ENCODE data around the gene GRM8.

GRM8 gene

GRCh38 chr7:126972571-126972970, 280.2 kb downstream of the GRM8 start:
- no peak for DNase-seq (ENCODE audit: extremely low spot score)
- ChIA-PET CTCF (no interaction called here), POLR2A (no interaction called here)
- TF ChIP-seq FOXK2 (IDR thresholded peaks at IDR 0.05): no peak
- no peak for TF ChIP-seq NFRKB (IDR thresholded peaks at IDR 0.05)
- TF ChIP-seq FOXA1 (IDR thresholded peaks at IDR 0.05): no peak
- TF ChIP-seq ELF4 (IDR thresholded peaks at IDR 0.05): no peak
- no peak for TF ChIP-seq TARDBP (IDR thresholded peaks at IDR 0.05)
- TF ChIP-seq HDGF (IDR thresholded peaks at IDR 0.05; ENCODE audit: borderline replicate concordance): no peak
- TF ChIP-seq FOXM1 (IDR thresholded peaks at IDR 0.05; ENCODE audit: borderline replicate concordance): no peak
- no peak for TF ChIP-seq ZNF384 (IDR thresholded peaks at IDR 0.05)

GRCh38 chr7:126959649-126960048, 293.1 kb downstream of the GRM8 start:
- TF ChIP-seq TARDBP (IDR thresholded peaks at IDR 0.05) (no peak), BHLHE40 (IDR thresholded peaks at IDR 0.05; ENCODE audit: borderline replicate concordance) (no peak), SUZ12 (IDR thresholded peaks at IDR 0.05) (no peak), NFRKB (IDR thresholded peaks at IDR 0.05) (no peak), SP1 (IDR thresholded peaks at IDR 0.05) (no peak), HDGF (IDR thresholded peaks at IDR 0.05; ENCODE audit: borderline replicate concordance) (no peak), ARNT (IDR thresholded peaks at IDR 0.05) (no peak), L3MBTL2 (conservative IDR thresholded peaks at IDR 0.05) (no peak), FOXM1 (IDR thresholded peaks at IDR 0.05; ENCODE audit: borderline replicate concordance) (no peak), ZNF384 (IDR thresholded peaks at IDR 0.05) (no peak), FOXK2 (IDR thresholded peaks at IDR 0.05) (no peak), PKNOX1 (IDR thresholded peaks at IDR 0.05) (no peak), FOXA1 (IDR thresholded peaks at IDR 0.05) (no peak), ELF4 (IDR thresholded peaks at IDR 0.05) (no peak), LEF1 (IDR thresholded peaks at IDR 0.05; ENCODE audit: borderline replicate concordance) (no peak), CTBP1 (IDR thresholded peaks at IDR 0.05; ENCODE audit: borderline replicate concordance) (no peak)
- ChIA-PET CTCF (no interaction called here), POLR2A (no interaction called here)
- no peak for DNase-seq (ENCODE audit: extremely low spot score)

DNA sequence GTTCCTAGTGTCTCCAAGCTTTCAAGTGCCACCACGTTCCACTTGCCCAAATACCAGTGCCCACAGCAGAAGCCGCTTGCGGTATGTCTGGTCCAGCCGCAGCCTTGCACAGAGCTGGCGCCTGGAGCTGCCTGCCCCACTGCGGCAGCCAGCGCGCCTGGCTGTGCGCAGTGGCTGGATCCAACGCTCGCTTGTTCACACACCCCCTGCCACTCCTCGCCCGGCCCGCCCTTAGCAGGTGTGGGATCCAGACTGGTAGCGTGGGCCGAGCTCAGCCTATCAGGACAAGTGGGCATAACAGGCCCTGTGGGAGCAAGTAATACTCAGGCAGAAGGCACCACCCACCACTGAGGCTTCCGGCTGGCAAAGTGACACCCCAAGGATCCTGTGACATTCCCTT, 294.4 kb downstream of the GRM8 start:
- DNase-seq (ENCODE audit: extremely low spot score): no peak
- TF ChIP-seq PKNOX1 (IDR thresholded peaks at IDR 0.05) (no peak), NFRKB (IDR thresholded peaks at IDR 0.05) (no peak), CTBP1 (IDR thresholded peaks at IDR 0.05; ENCODE audit: borderline replicate concordance) (no peak), FOXK2 (IDR thresholded peaks at IDR 0.05) (no peak), BHLHE40 (IDR thresholded peaks at IDR 0.05; ENCODE audit: borderline replicate concordance) (no peak), ARNT (IDR thresholded peaks at IDR 0.05) (no peak), FOXA1 (IDR thresholded peaks at IDR 0.05) (no peak), ELF4 (IDR thresholded peaks at IDR 0.05) (no peak), SUZ12 (IDR thresholded peaks at IDR 0.05) (no peak)
- ChIA-PET POLR2A (no interaction called here), CTCF (no interaction called here)

- ChIA-PET POLR2A (no interaction called here), CTCF (no interaction called here)
- TF ChIP-seq ARNT (IDR thresholded peaks at IDR 0.05) (no peak), SUZ12 (IDR thresholded peaks at IDR 0.05) (no peak), PKNOX1 (IDR thresholded peaks at IDR 0.05) (no peak), TARDBP (IDR thresholded peaks at IDR 0.05) (no peak), LEF1 (IDR thresholded peaks at IDR 0.05; ENCODE audit: borderline replicate concordance) (no peak), L3MBTL2 (conservative IDR thresholded peaks at IDR 0.05) (no peak), ELF4 (IDR thresholded peaks at IDR 0.05) (no peak), CTBP1 (IDR thresholded peaks at IDR 0.05; ENCODE audit: borderline replicate concordance) (no peak), ZNF384 (IDR thresholded peaks at IDR 0.05) (no peak), BHLHE40 (IDR thresholded peaks at IDR 0.05; ENCODE audit: borderline replicate concordance) (no peak), FOXK2 (IDR thresholded peaks at IDR 0.05) (no peak), SP1 (IDR thresholded peaks at IDR 0.05) (no peak), HDGF (IDR thresholded peaks at IDR 0.05; ENCODE audit: borderline replicate concordance) (no peak), FOXA1 (IDR thresholded peaks at IDR 0.05) (no peak), FOXM1 (IDR thresholded peaks at IDR 0.05; ENCODE audit: borderline replicate concordance) (no peak), NFRKB (IDR thresholded peaks at IDR 0.05) (no peak)
- DNase-seq (ENCODE audit: extremely low spot score): no peak
Measured at GRCh38 chr7:126957443-126957842, 295.3 kb downstream of the GRM8 start.

- DNase-seq (ENCODE audit: extremely low spot score): no peak
- POLR2A ChIA-PET: no interaction called here
- TF ChIP-seq BHLHE40 (IDR thresholded peaks at IDR 0.05; ENCODE audit: borderline replicate concordance) (no peak), PKNOX1 (IDR thresholded peaks at IDR 0.05) (no peak), FOXK2 (IDR thresholded peaks at IDR 0.05) (no peak), SUZ12 (IDR thresholded peaks at IDR 0.05) (no peak), CTBP1 (IDR thresholded peaks at IDR 0.05; ENCODE audit: borderline replicate concordance) (no peak), ZNF384 (IDR thresholded peaks at IDR 0.05) (no peak), TARDBP (IDR thresholded peaks at IDR 0.05) (no peak), SP1 (IDR thresholded peaks at IDR 0.05) (no peak), L3MBTL2 (conservative IDR thresholded peaks at IDR 0.05) (no peak), LEF1 (IDR thresholded peaks at IDR 0.05; ENCODE audit: borderline replicate concordance) (no peak), FOXM1 (IDR thresholded peaks at IDR 0.05; ENCODE audit: borderline replicate concordance) (no peak)
- CTCF ChIA-PET: no interaction called here
Measured at GRCh38 chr7:126953461-126953860, 299.3 kb downstream of the GRM8 start.

DNA sequence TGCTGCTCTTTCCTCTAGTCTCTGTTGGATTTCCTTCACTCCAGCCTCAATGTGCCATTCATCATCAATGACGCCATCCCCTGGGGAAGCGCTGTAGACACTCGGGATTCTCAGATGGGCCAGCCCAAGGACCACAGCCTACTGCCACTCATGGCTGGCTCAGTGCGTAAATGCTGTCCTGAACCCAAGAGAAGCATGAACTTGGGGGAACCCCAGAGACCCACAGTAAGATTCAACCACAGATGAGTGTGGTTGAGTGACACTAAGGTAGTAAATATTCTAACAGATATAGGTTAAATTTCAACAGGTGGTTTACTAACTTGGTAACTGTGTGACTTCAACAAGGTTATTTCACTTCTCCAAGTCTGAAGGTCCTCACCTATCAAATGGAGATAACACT, 304.1 kb downstream of the GRM8 start:
- ChIA-PET CTCF (no interaction called here), POLR2A (no interaction called here)
- TF ChIP-seq FOXA1 (IDR thresholded peaks at IDR 0.05) (no peak), LEF1 (IDR thresholded peaks at IDR 0.05; ENCODE audit: borderline replicate concordance) (no peak), NFRKB (IDR thresholded peaks at IDR 0.05) (no peak), ZNF384 (IDR thresholded peaks at IDR 0.05) (no peak), TARDBP (IDR thresholded peaks at IDR 0.05) (no peak), HDGF (IDR thresholded peaks at IDR 0.05; ENCODE audit: borderline replicate concordance) (no peak), ARNT (IDR thresholded peaks at IDR 0.05) (no peak), BHLHE40 (IDR thresholded peaks at IDR 0.05; ENCODE audit: borderline replicate concordance) (no peak), FOXK2 (IDR thresholded peaks at IDR 0.05) (no peak), ELF4 (IDR thresholded peaks at IDR 0.05) (no peak), FOXM1 (IDR thresholded peaks at IDR 0.05; ENCODE audit: borderline replicate concordance) (no peak)
- no peak for DNase-seq (ENCODE audit: extremely low spot score)

All from HEK293T (cell line).